HG02763 (cell line): ENCODE measurements around the gene RPS4Y2.

Experiments used
- ATAC-seq: cut with Tn5 transposase; IDR thresholded peaks from one replicate; pipeline ENCODE4 v1.9.1; 2021; ENCODE audit warnings: mild to moderate bottlenecking, moderate library complexity; ENCODE audit not compliant: unreplicated experiment

Gene RPS4Y2

DNA sequence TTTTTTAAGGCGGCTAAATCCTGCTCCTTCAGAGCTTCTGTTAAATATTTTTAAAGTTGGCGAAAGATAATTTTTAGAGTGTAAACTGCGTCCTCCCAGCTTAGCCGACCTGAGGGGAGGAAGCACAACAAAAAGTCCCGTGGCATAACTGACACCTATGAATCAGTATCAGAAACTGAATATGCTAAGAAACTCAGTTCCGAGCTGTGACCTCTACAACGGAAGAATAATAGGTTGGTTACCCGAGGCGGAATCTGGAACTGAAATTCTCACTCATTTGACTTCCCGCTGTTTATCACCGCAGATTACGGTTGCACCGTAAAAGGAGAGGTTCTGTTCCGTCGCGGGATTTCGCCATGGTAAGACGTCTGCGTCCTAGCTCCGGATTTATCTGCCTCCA lies at the start of gene RPS4Y2:
RPS4Y2 (plus strand) TSS at position 301 of the 400 bp plus-strand sequence; CDS start at position 357, 56 bp downstream.
- ATAC-seq, result no peak

DNA sequence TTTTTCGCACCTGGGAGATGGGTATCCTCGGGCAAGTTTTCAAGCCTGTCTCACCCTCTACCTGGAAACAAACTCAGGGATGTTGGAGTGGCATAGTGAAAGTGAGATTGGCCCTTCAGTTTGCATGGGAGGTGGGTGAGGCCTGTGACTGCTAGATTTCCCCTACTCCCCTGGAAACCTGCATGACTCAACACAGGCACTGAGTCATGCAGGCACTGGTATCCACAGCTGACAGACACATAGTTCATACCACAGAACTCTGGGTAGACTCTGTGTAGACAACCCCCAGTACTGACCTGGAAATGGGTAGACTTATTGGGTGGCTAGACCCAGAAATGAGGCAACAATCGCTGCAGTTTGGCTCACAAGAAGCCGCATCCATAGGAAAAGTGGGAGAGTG lies 41.5 kb upstream of the RPS4Y2 start:
- ATAC-seq, result no peak

DNA sequence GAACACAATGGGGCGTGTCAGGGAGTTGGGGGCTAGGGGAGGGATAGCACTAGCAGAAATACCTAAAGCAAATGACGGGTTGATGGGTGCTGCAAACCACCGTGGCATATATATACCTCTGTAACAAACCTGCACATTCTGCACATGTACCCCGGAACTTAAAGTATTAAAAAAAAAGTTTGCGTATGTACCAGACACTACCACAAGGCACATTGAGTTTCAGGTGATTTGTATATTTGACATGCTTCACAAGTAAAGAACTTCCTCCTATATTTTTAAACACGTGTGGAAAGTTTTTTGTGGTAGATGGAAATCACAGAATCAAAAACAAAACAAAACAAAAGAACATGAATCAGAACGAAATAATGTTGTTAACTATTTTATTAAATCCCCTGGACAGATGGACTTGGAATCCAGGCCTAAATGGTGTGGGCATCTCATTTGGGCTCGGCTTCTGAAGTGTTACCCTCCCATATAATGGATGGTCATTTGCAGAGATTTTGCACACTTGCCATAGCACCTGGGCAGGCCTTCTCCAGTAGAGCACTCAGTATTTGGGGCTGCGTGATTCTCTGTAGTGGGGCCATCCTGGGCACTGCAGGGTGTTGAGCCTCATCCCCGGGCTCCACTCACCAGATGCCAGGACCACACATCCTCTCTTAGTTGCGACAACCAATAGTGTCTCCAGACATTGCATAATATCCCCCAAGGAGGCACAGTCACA lies 29.6 kb upstream of the RPS4Y2 start:
- ATAC-seq, result no peak

DNA sequence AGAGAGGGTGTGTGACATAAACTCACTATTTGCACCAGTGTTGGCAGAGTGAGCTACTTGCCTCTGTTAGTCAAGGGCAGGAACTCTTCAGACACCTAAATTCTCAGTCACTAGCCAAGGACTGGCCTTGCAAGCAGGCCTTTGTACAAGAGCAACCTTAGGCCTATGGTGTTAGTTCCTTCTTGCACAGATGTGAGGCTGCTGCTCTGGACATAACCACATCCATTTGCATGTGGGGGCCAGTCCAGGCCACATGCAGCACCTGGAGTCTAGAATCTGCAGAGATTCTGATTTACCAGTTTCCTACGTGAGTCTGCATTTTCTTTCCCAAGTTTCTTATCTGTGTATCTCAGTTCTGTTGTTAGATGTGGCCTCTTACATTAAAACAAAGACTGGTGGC lies 20.7 kb upstream of the RPS4Y2 start:
- no peak for ATAC-seq

DNA sequence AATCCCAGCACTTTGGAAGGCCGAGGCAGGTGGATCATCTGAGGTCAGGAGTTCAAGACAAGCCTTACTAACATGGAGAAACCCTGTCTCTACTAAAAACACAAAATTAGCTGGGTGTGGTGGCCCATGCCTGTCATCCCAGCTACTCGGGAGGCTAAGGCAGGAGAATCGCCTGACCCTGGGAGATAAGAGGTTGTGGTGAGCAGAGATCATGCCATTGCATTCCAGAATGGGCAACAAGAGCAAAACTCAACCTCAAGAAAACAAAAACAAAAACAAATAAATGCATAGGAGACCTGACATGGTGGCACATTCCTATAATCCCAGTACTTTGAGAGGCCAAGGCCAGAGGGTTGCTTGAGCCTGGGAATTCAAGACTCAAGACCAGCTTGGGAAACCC lies 16.1 kb upstream of the RPS4Y2 start:
- ATAC-seq, result no peak

DNA sequence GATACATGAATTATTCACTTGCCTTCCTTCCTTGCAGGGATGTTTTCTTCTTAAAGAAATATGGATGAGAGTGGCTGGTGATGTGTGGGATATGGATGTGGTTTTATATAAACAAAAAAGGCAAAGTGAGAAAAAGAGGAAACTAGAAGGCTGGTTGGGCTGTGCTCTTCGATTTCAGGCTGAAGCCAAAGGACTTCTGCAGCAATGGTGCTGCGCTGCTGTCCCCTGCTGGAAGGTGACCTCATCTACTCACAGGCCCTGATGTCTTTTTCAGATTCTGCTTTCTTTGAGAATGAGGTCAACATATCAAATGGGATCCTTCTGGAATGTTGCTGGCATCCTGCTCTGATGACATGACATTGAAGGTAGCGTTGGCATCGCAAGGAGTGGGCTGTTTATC lies 15.3 kb upstream of the RPS4Y2 start:
- ATAC-seq, result no peak

DNA sequence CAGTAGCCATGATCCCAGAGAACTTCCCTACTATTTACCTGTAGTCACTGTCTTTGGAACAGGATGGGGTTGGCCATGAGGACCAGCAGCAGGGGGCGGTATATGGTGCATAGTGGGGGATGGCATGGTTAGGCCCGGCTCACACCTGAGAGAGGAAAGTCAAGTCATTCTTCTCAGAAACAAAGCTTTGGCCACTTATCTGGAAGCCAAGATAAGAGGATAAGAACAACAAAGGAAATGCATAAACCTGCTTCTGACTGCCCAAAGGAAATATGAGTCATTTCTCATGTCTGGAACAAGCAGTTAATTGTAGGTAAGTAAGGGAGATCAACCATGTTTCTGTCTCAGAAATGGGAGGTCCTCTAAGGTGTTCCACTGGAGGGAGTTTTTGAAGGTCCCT lies 10.8 kb upstream of the RPS4Y2 start:
- ATAC-seq, result no peak

DNA sequence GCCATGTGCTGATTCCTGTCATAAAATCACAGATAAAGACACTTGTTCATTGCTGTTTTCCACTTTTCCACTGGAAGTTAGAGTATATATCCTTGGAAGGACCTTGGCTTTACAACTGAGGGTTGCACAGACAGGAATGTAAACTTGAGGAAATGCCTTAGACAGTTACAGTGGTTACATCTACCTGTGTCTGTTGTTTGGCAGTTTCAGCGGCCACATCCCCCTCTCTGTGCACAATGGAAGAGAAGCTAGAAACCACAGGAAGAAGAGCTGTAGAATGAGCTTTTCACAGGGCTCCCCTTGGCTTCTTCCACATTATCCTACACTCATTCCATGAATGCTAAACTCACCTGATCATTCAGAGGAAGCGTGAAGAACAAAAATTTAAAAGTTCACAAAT lies 9.0 kb upstream of the RPS4Y2 start:
- ATAC-seq, result no peak

DNA sequence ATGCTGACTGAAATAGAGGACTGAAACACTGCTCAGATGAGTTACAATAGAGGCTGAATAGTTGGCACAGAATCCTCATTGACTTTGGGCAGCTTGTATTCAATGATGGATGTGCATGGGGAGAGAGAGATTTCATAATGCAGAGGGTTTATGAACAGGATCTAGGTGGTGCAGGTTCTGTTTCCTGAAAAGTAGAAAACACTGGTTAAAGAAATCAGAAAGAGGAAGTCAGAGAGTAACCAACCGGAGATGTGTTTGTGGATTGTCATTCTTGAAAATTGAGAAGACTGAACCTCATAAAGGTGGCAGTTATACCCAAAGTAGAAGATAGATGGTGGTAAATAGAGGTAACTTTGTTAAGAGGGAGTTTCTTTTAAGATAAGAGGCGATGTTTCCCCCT lies 8.0 kb downstream of the RPS4Y2 start:
- ATAC-seq, result no peak

DNA sequence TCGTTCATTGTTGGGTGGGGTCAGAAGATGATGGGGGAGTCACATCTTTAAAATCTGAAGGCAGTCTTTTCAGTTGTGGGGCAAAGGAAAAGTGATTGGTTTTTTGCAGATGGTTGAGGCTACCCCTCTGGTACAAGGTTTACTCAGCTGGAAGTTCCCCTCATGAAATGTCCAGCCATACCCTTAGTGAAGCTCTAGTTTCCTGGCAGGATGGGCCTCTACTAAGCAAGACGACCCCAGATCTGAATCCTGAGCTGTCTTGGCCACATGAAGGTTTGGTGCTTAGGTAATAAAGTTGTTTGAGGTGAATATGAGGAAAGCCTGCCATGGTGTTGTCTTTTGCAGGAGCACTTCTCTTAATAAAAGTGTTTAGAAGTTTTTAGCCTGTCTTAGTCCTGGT lies 9.2 kb downstream of the RPS4Y2 start:
- ATAC-seq, result no peak

DNA sequence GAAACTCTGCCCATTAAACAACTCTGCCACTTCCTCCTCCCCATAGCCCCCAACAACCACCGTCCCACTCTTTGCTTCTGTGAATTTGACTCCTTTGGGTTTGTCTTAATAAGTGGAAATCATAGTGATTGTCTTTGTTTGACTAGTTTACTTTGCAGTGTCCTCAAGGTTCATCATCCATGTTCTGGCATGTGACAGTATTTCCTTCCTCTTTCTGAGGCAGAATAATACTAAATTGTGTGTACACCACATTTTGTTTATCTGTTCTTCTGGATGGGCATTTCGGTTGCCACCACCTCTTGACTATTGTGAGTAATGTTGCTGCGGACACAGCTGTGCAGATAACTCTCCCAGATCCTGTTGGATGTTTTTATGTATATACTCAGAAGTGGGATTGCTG lies 14.8 kb downstream of the RPS4Y2 start:
- no peak for ATAC-seq

DNA sequence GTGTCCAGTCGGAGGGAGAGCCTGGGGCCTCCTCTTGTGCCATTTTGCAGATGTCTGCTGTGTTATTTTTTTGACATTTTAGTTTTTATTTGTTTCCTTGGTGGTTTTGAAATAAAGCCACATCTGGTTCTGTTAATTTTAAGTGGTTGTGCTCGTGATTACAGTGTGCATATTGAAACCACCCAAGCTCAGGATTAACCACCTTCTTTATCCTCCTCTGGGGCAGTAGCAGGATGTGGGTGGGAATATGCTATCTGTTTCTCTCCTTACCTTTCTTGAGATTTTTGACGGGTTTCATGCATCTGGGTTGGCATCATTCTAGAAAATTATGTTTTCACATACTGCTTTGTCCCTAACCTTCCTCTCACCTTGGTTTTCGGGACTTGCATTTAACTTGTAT lies 20.2 kb downstream of the RPS4Y2 start:
- ATAC-seq, result no peak

DNA sequence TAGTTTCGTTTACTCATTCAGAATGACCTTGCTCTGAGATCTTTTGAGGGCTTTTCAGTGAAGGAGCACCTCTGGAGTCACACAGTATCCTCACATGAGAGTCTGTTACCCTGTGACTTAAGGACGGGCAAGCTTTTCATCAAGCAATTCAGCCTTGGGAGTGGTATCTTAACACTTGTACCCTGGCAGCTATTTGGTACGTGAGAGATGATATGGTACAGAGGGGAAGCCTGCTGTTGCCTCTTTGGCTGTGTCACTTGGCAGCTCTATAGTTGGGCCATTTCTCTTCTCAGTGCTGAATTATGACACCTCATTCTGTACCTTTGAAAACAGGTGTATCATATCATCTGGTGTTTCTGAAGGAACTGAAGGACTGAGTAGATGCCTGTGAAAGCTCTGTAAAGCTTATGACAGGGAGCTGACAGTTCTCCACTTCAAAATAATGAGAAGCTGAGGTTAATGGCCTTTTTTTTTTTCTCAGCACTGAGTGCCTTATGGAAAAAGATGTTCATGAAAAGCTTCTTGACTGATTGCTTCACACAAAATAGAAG lies 24.3 kb downstream of the RPS4Y2 start:
- no peak for ATAC-seq

DNA sequence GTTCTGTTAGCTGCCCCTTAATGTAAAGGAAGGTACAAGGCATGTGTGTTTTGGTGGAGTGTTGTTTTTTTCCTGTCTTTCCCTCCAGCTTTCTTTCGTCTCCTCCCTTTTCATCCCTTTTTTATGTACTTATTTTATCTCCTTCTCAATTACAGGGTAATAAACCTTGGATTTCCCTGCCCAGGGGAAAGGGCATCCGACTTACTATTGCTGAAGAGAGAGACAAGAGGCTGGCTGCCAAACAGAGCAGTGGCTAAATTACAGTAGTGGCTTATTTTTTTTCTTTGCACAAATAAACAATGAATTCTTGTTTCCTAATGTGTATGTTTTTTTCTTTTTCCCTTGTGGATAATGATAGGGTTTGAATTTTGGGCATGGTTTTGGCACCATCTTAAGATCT lies 24.9 kb downstream of the RPS4Y2 start:
- no peak for ATAC-seq

DNA sequence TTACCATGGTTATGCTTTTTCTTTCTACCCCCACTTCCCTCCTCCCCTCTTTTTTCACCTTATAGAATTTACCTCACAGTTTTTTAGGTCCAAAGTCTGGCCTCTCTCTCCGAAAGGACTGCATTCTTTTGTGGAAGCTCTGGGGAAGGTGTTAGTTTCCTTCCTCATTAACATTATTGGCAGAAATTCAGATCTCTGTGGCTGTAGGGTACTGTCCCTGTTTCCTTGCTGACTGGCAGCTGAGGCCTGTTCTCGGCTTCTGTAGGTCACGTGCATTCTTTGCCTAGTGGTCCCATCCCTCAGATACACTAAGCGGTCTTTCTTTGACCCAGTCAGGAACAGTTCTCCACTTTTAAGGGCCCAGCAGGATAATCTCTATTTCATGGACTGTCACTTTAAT lies 25.5 kb downstream of the RPS4Y2 start:
- ATAC-seq, result no peak

DNA sequence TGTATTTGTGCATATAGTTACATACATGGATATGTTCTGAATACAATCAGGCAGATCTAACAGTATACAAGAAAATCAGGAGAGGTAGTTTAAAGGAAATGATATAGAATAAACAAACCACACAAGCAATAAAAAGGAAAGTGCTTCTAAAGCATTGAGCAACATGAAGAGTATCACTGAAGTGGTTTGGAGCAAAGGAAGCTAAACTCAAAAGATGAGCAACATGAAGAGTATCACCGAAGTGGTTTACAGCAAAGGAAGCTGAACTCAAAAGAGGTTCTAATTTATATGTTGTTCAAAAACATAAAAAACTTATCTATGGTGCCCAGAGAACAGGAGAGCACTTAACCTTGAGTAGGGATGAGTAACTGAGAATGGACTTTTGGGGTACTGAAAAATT lies 29.1 kb downstream of the RPS4Y2 start:
- no peak for ATAC-seq

DNA sequence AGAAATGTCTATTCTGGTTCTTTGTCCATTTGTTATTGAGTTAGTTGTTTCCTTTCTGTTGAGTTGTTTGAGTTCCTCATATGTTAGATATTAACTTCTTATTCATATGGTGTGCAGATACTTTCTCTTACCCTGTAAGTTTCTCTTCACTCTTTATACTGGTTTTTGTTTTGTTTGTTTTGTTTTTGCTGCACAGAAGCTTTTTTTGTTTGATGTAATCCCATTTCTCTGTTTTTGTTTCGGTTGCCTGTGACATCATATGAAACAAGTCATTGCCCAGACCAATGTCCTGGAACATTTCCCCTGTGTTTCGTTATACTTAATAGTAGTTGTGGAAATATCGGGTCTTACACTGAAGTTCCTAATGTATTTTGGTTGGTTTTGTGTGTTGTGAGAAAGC lies 31.2 kb downstream of the RPS4Y2 start:
- no peak for ATAC-seq

DNA sequence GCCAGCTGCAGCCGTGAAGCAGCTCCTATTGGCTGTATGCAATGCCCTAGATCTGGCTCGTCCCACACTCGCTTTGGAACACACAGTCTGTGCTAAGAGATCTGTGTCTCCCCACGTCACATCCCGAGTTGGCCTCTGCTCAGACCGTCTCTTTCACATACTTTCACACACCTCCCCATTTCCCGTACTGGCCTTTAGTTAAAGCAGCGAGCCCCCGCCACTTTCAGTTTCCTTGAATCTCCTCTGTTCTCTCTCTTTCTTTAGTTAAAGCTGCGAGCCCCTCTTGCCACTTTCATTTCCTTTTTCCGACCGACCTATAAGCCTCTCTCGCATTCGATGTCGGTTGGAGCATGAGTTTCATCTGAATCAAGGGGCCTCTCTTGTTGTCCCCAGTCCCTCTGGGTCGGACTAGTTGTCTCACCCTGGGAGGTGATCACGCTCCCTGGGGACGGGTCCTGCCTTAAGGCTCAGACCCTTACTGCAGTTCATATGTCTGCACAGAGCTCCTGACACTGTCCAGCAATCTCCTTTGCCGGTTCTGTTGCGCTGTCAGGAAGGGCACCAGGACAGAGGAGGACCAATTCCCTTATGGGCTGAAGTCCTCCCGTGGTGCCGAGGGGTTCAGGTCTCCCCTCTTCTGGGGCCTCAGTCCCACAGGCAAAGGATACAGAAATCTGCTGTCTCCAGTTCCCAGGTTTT lies 42.6 kb downstream of the RPS4Y2 start:
- no peak for ATAC-seq

DNA sequence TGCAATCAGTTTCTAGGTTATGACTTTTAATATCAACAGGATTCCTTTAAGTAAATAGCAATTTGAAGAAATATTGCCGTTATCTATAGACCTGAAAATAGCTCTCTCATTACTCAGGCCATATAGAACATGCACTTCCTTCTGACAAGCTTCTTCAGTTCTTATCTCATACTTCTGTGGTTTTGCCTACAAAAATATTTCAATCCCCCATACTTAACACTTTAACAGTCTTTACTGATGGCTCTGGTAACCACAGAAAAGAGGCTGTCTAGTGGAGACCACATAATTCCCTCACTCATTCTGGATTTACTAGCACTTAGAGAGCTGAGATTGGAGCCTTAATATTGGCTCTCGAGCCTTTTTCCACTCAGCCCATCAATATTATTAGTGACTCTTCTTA lies 46.8 kb downstream of the RPS4Y2 start:
- ATAC-seq, result no peak

DNA sequence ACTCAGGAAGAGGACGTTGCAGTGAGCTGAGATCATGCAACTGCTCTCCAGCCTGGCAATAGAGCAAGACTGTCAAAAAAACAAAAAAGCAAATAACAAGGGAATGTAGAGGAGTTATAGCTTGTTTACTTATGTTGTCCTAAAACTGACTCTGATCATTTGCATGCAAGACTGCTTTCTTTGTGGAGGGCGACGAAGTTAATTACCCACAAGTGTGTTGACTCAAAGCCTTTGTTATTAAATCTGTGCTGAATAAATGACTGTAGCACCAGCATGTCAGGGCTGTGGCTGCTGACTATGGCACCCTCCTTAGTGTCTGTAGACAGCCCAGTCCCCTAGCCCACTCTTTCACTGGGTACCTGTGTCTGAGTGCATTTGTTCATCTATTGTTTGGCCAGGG lies 50.3 kb downstream of the RPS4Y2 start:
- no peak for ATAC-seq

DNA sequence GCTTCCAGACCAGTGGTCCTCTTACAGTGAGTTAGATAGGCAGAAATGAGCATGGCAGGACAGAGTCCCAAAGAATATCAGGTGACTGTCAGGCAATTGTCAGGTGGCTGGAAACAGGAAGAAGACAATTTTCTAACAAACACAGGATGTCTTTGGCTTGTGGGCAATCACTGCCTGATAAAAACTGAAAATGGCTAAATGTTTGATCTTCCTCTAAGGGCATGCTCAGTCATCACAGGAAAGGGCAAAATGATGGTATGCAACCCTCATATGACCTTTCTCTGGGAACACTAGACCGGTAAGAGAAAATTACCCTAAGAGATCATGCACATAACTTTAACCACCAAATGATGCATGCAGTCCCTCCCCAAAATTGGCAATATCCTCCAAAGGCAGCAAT lies 57.6 kb downstream of the RPS4Y2 start:
- ATAC-seq, result no peak

DNA sequence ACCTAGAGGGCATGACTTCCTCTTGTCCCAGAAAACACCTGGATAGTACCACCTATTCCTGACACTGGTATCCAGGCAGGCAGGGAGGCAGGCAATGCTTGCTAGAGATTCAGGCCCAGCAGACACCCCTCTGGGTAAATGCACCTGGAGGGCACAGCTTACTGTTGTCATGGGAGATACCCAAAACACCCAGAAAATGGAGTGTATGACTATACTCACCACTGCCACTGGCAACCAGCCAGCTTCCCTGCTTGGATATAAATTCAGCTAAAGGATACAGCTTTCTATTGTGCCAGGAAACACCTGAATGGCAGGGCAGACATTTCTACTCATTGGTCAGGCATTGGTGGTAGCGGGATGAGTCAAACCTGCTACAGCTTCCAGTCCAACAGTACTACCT lies 58.9 kb downstream of the RPS4Y2 start:
- ATAC-seq, result no peak
